Measurements from ENCODE around the gene DCC. TPM values are rescaled to one million over a fixed set of nuclear protein-coding genes. Genes with fewer than 3 reads are reported as not detected.

The DCC gene
- total RNA-seq, 1 experiment from 2014 or later = not detected

- H3K4me1 Mint-ChIP-seq (ENCODE audit: insufficient read depth, unreplicated experiment) = no peaks in the 10 kb centered on the region
- POLR2A ChIA-PET = no interaction called here
- CTCF ChIA-PET = interaction anchor here (0.6 to 0.7 kb wide), 2 partner anchors 30 to 616 kb away, joined by 3 read pairs; no protein-coding TSS in a partner anchor
- H3K9me3 Mint-ChIP-seq (ENCODE audit: unreplicated experiment) = peaks cover 30% of the 10 kb centered on the region
- no peak for DNase-seq (ENCODE audit: unreplicated experiment)
- H3K27ac Mint-ChIP-seq (ENCODE audit: low read depth, unreplicated experiment) = no peak overlapping the region
- no peaks in the 10 kb centered on the region for H3K27me3 Mint-ChIP-seq (ENCODE audit: insufficient read depth, unreplicated experiment)
- H3K4me3 Mint-ChIP-seq (ENCODE audit: unreplicated experiment) = no peak overlapping the region
- BruUV-seq (replicated peaks) = no TSS peak
- no peaks in the 10 kb centered on the region for H3K36me3 Mint-ChIP-seq (ENCODE audit: insufficient read depth, unreplicated experiment)
- TF ChIP-seq CTCF (IDR thresholded peaks at IDR 0.05; ENCODE audit: unreplicated experiment) = no peak
- intact Hi-C loops (cut with micrococcal nuclease) = no loop called here
Observed at GRCh38 chr18:52499644-52500043, 159.6 kb downstream of the DCC start.

- intact Hi-C loops (cut with micrococcal nuclease) = no loop called here
- H3K9me3 Mint-ChIP-seq (ENCODE audit: unreplicated experiment) = peaks cover 27% of the 10 kb centered on the region
- CTCF ChIA-PET = interaction anchor here (0.6 to 1.2 kb wide), 4 partner anchors 20 to 1071 kb away, joined by 3 read pairs; no protein-coding TSS in a partner anchor
- POLR2A ChIA-PET = no interaction called here
- BruUV-seq (replicated peaks) = no TSS peak
- no peaks in the 10 kb centered on the region for H3K4me1 Mint-ChIP-seq (ENCODE audit: insufficient read depth, unreplicated experiment)
- TF ChIP-seq CTCF (IDR thresholded peaks at IDR 0.05; ENCODE audit: unreplicated experiment) = no peak
- H3K27me3 Mint-ChIP-seq (ENCODE audit: insufficient read depth, unreplicated experiment) = no peaks in the 10 kb centered on the region
- no peak overlapping the region for H3K27ac Mint-ChIP-seq (ENCODE audit: low read depth, unreplicated experiment)
- no peak overlapping the region for H3K4me3 Mint-ChIP-seq (ENCODE audit: unreplicated experiment)
- H3K36me3 Mint-ChIP-seq (ENCODE audit: insufficient read depth, unreplicated experiment) = no peaks in the 10 kb centered on the region
- DNase-seq (ENCODE audit: unreplicated experiment) = no peak
Observed at GRCh38 chr18:52504589-52504988, 164.6 kb downstream of the DCC start.

GRCh38 chr18:52510139-52510538, 170.1 kb downstream of the DCC start:
- Mint-ChIP-seq H3K36me3 (ENCODE audit: insufficient read depth, unreplicated experiment) (no peaks in the 10 kb centered on the region), H3K4me1 (ENCODE audit: insufficient read depth, unreplicated experiment) (no peaks in the 10 kb centered on the region), H3K27ac (ENCODE audit: low read depth, unreplicated experiment) (no peak overlapping the region), H3K9me3 (ENCODE audit: unreplicated experiment) (peaks cover 9% of the 10 kb centered on the region), H3K4me3 (ENCODE audit: unreplicated experiment) (no peak overlapping the region), H3K27me3 (ENCODE audit: insufficient read depth, unreplicated experiment) (no peaks in the 10 kb centered on the region)
- no peak for TF ChIP-seq CTCF (IDR thresholded peaks at IDR 0.05; ENCODE audit: unreplicated experiment)
- ChIA-PET CTCF (interaction anchor here (0.6 to 1.6 kb wide), 2 partner anchors 13 to 159 kb away, joined by 3 to 4 read pairs; no protein-coding TSS in a partner anchor), POLR2A (no interaction called here)
- no TSS peak for BruUV-seq (replicated peaks)
- intact Hi-C loops (cut with micrococcal nuclease) = no loop called here
- no peak for DNase-seq (ENCODE audit: unreplicated experiment)

GRCh38 chr18:52518086-52518485, 178.1 kb downstream of the DCC start:
- no peaks in the 10 kb centered on the region for H3K4me1 Mint-ChIP-seq (ENCODE audit: insufficient read depth, unreplicated experiment)
- POLR2A ChIA-PET = no interaction called here
- H3K4me3 Mint-ChIP-seq (ENCODE audit: unreplicated experiment) = no peak overlapping the region
- no peaks in the 10 kb centered on the region for H3K27me3 Mint-ChIP-seq (ENCODE audit: insufficient read depth, unreplicated experiment)
- no peaks in the 10 kb centered on the region for H3K36me3 Mint-ChIP-seq (ENCODE audit: insufficient read depth, unreplicated experiment)
- intact Hi-C loops (cut with micrococcal nuclease) = no loop called here
- DNase-seq (ENCODE audit: unreplicated experiment) = no peak
- no peaks in the 10 kb centered on the region for H3K9me3 Mint-ChIP-seq (ENCODE audit: unreplicated experiment)
- no peak for TF ChIP-seq CTCF (IDR thresholded peaks at IDR 0.05; ENCODE audit: unreplicated experiment)
- BruUV-seq (replicated peaks) = no TSS peak
- CTCF ChIA-PET = no interaction called here
- no peak overlapping the region for H3K27ac Mint-ChIP-seq (ENCODE audit: low read depth, unreplicated experiment)

All from MCF 10A (cell line).